Activated CD4-positive, alpha-beta T cell treated with anti-CD3 and anti-CD28 coated beads, Interleukin-2, amount 50 U/mL, for 48 hours (primary cell): ENCODE results near the gene SLC25A10.
"Not testable (repeated sequence)": the region's sequence is repeated elsewhere in the genome, so short reads cannot be mapped to it uniquely, and the experiment has no call there.

ENCODE experiments used
- DNase-seq, 2 experiments: peaks; one replicate each; pipeline ENCODE4 v3.0.0-alpha.2; 2020

The SLC25A10 gene

DNA sequence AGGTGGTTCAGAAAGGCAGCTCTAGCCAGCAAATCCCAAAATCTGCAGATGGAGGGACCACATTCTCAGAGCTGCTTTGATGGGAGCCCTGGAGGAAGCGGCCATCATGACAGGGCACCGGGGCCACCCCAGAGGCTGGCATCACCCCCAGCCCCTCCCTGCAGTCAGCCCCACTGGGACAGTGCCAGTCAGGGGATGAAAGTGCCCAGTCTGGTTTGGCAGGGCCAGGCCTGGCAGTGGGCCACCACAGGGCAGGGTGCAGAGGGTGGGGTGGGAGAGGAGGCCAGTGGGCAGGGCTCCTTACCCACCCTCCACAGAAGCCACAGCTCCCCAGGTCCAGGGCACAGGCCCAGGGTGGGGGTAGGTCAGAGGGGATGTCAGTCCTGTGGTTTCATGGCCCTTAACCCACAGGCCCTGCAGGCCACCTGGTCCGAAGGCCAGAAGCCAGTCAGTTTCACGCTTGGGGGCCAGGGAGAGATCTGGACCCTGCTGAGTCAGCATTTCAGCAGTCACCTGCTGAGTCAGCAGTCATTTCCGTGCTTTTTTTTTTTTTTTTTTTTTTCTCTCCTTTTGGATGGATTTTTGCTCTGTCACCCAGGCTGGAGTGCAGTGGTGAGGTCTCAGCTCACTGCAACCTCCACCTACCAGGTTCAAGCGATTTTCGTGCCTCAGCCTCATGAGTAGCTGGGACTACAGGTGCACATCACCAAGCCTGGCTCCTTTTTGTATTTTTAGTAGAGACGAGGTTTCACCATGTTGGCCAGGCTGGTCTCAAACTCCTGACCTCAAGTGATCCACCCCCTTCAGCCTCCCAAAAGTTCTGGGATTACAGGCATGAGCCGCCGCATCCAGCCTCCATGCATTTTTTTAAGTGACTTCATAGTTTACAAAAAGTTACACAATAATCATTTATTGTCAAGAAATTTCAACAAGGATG is 10.4 kb downstream of the SLC25A10 start:
- DNase-seq: no peak

DNA sequence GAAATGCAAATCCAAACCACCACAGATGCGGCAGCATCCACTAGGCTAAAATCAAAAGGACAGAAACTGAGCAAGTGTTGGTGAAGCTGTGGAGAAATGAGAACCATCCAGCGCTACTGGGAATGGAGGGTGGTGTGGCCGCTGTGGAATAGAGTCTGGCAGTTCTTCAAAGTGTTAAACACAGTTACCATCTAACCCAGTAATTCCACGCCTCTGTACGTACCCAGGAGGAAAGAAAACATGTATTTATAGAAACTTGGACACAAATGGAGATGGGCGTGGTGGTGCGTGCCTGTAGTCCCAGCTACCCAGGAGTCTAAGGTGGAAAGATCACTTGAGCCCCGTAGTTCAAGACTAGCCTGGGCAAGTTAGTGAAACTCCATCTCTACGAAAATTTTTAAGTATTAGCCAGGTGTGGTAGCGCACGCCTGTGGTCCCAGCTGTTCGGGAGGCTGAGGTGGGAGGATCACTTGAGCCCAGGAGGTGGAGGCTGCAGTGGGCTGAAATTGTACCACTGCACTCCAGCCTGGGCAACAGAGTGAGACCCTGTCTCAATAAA is 11.6 kb downstream of the SLC25A10 start:
- DNase-seq: no peak

DNA sequence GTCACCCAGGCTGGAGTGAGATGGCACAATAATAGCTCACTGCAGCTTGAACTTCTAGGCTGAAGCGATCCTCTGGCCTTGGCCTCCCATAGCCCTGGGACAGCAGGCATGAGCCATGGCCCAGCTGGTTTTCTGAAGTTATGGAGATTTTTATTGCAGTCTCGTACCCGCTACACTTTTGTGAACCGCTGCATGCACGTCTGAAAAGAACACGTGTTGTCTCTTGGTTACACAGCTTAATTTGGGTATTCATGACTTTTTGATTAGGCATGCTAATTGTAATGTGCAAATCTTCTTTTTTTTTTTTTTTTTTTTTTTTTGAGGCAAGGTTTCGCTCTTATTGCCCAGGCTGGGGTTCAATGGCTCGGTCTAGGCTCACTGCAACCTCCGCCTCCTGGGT is 13.4 kb downstream of the SLC25A10 start:
- no peak for DNase-seq

DNA sequence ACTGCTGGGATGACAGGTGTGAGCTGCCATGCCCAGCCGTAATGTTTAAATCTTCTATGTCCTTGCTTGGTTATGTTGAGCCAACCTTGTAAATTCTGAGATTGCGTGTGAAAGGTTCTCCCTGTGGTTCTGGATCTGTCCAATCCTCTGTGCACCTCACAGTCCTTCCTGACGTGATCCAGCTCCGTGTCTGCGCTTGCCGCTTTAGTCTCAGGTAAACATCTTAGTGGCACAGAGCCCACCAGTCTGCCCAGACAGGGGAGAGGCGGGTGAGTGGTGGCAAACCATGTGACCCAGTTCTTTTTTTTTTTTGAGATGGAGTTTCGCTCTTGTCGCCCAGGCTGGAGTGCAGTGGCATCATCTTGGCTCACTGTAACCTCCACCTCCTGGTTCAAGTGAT is 13.9 kb downstream of the SLC25A10 start:
- no peak for DNase-seq

DNA sequence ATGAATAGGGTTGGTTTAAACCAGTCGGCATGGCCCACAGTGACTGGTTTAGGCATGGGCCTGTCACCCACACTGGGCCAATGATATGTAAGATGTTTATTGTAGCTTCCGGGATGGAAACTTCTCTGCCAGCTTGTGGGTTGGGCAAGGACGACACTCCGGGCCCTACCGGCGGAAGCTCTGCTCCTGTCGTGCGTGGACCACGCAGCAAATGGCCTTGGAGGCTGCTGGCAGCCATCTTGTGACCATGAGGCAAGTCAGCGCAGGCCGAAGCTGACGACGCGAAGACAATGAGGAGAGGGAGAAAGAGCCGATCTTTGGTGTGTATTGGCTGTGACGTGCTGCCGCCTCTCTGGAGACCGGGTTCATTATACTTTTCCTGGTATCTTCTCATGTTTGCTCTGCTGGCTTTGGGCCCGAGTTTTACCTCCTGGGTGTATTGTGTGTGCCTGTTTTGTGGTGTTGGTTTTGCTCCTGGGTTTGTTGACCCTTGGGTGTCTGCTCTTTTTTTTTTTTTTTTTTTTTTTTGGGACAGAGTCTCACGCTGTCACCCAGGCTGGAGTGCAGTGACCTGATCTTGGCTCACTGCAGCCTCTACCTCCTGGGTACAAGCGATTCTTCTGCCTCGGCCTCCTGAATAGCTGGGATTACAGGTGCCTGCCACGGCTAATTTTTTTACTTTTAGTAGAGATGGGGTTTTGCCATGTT is 15.4 kb downstream of the SLC25A10 start:
- DNase-seq: no peak

DNA sequence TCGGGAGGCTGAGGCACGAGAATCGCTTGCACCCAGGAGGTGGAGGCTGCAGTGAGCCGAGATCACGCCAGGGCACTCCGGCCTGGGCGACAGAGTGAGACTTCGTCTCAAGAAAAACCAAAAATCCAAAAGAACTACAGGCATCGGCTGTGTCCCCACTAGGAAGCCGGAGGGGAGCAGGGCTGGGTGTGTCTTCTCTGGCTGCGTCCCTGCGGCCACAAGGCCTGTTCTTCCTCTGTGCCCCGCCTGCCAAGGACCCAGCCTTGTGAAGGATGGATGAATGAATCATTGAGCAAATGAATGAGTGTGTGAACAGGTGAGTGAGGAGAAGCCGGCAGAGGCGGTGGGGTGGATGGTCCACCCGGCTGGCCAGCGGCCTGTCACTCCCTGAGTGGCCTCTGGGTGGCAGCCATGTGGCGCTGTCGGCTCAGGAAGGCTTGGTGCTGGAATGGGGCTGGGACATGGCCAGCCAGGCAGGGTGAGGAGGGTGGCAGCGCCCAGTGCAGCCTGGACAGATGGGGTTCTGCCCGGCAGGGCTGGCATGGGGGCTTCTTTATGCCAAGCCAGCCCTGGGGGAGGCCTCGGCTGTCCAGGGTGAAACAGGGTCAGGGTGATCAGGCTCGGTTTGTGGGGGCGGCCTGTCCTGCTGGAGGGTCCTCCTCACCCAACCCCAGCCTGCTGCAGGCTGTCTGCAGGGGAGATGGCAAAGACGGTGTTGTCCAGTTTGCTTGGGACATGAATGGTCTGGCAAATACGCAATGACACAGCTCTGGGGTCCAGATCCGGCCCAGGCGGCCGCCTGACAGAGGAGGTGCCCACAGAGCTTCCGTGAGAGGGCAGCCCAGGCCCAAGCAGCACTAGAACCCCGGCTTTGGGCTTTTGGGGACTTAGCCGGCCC is 21.7 kb downstream of the SLC25A10 start:
- peak; percentile 81 to 84 for DNase-seq

DNA sequence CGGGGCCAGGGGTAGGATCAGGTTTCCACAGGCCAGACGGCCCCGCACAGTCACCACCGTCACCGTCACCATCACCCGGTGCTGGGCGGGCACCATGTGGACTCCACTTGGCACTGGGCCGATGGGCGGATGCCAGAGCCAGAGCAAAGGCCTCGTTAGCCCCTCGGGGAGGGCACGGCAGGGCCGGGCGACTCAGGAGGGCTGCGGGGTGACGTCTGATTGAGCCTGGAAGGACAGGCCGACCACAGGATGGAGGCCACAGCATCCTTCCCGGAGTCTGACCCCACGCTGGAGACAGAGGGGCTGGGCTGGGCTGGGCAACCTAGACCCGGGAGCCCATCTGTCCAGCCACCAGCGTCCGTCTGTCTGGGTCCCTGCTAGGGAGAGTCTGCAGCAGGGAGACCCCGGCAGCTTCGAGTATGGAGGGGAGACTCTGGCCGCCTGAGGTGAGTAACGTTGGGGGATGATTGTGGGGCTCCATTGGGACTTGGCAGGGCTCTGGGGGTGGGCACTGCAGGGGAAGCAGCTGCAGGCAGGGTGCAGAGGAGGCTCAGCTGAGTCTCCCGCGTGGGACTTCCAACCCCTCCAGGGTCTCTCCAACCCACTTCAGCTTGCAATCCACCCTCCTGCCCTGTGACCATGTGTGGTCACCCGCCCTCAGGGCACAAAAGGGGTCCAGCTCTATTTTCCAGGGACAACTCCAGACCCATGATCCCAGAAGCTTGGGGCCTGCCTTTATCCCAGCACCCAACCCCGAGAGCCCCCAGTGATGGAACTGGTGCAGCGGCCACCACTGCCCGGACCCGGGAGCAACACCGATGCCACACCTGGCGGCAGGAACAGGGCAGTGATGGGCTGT is 22.6 kb downstream of the SLC25A10 start:
- DNase-seq: no peak

DNA sequence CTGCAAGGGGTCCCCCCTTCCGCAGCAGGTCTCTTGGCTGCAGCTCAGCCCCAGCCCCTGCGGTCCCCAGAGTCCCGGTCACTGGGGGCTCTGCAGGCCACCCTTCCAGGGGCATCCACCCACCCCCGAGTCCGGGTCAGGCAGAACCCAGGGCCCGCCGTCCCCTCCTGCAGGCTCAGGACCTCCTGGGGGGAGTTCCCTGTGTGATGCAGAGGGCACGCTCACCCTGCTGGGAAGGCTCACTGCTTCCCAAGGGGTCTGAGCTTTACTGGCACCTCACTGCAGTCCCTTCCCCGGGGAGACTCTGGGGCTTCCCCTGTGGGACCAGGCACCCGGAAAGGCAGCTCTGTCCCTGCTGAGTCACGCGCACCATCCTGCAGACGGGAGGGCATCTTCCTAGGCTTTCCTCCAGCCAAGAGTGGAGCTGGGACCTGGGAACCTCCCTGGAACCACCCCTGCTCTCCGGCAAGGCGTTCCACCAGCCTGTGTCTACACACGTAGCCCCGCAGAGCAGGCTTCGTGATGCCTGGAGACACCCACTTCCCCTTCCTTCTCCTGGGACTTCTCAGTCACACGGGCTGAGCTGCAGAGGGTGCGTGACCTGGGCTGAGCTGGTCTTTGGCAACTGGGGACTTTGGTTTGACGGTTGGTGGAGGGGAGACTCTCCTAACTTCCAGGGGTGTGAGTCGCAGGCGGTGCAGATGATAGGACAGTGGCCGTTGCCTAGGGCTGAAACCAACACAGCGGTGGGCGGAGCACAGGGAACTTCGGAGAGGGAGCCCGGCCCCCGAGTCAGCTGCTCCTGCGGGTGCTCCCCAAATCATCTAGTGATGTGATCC is 23.4 kb downstream of the SLC25A10 start:
- DNase-seq: peak in 1 of 2 experiments; percentile 25

DNA sequence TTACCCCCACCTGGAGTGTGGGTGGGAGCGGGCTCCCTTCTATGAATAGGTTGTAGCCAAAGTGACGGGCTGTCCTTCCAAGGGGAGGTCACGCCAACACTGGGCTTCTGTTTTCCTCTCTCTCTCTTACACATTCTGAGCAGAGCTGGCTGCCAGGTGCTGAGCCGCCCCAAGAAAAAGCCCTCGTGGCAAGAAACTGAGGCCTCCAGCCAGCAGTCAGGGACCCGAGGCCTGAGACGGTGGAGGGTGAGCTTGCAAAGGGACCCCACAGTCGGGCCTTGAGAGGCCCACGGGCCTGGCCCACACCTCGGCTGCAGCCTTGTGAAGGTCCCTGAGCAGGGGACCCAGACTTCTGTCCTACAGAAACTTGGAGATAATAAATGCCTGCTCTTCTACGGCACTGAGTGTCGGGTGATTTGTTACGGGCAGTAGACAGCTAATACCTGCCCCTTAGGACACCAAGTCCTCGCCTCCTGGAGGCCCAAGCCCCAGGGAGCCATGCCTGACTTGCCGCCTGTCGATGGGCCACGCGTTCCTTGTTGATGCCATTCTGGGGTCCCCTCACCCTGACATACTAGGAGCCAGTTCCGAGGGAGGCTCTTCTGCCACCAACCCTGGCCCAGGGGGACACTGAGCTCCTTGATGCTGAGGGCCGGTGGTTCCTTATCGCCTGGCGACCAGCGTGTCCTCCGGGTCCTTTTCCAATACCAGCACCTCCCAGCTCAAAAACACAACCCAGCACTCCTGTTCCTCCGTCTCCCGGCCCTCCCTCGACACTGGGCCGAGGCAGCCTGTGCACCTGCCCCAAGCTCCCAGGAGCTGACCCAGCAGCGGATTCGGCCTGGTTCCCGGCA is 26.1 kb downstream of the SLC25A10 start:
- DNase-seq: no peak

DNA sequence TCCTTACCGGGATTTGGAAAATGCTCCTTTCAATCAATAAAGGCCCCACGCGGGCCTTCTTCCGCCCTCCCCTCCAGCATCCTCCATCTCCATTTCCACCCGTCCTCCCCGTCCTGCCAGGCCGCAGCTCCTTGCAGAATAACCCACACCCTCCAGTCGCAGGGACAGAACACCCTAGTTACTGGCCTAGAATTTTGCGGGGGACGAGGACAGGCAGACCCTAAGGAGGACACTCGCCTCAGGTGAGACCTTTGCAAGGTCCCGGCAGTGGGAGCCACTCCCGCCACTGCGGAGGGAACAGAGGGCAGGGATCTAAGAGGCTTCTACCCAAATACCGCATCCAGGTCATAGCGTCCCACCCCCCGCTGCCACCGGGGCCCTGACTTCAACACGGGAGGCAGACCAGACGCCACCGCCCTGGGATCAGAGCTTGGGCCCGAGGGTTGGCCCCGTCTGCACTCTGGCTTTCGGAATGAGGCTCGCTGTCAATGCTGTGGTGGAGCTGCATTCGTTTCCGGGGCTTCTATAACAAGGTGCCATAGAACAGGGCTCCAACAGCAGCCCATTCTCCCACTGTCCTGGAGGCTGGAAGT is 26.8 kb downstream of the SLC25A10 start:
- no peak for DNase-seq

DNA sequence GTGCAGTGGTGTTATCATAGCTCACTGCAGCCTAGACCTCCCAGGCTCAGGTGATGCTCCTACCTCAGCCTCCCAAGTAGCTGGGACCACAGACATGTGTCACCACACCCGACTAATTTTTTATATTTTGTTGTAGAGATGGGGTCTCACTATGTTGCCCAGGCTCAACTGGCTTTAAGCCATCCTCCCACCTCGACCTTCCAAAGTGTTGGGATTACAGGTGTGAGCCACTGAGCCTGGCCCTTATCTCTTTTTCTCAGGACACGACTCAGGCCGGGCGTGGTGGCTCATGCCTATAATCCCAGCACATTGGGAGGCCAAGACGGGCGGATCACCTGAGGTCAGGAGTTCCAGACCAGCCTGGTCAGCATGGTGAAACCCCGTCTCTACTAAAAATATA is 27.5 kb downstream of the SLC25A10 start:
- not testable (repeated sequence) for DNase-seq

DNA sequence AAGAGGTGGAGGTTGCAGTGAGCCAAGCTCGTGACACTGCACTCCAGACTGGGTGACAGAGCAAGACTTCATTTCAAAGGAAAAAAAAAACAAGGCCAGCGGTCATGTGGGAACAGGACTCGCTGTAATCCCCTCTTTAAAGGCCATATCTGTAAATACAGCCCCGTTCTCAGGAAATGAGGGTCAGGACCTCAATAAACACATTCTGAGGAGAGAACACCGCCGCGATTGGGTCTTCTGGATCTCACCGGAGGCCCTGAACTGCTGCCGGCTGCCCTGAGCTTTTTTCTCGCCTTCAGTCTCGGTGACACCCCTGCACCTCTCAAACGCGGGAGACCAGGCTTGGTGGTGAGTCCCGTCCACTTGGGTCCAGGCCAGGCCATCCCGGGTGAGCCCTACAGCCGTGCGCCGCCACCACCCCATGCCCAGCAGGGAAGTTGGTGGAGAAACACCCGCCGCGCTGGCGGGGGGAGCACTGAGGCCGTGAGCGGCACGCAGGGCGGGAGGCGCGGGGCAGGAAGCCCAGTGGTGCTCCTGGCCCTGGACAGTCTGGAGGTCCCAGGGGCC is 28.4 kb downstream of the SLC25A10 start:
- DNase-seq: no peak

DNA sequence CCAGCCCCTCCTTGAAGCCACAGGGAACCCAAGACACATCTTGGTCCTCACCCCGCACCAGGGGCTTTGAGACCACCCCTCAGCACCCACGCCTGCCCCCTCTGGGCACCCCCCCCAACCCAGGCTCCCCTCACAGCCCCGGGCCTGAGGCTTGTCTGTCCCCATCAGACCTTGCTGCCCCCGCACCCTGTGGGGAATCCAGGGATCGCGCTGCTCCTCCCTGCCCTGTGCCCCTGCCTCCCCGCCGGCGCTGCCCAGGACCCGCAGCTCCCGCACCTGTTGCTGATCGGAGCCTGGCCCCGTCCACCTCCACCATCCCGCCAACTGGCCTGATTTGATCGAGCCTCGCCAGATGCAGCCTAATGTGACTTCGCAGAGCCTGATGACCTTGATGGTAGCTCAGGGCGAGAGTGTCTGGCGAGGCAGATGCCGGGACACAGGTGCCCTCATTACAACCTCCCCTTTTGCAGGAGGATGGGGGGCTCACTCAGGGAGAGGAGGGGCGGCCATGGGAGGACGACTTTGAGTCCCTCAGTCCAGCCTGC is 29.0 kb downstream of the SLC25A10 start:
- no peak for DNase-seq

DNA sequence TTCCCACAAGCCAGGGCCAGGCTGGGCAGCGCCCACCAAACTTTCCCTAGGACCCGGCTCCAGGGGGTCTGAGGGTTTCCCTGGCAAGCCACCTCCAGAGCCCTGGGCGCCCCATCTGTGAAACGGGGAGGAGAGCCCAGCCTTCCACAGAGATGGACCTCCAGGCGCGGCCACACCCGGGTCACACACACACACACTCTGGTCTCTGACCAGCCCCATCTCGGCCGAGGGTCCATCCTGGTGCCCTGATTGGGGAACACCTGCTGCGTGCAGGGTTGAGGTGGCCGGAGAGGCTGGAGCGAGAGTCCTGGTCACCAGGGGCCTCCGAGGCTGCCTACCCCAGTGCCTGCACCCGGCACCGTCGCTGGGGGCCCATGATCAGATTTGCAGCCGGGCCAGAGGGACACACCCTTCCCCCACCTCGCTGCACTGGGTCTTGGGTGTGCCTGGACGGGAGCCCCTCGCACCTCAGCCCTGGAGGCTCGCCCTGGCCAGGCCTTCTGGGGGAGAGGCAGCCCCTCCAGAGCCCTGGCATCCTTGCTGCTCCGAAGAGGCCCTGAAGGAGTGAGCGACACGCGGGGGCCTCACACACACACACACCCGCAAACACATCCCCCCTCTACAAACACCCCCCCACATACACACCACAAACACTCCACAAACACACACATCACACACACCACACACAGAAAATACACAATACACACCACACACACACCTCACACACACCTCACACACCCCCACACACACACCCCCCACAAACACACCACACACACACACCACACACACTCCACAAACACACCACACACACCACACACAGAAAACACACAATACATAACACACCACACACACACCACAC is 29.7 kb downstream of the SLC25A10 start:
- DNase-seq: no peak
